Activated CD8-positive, alpha-beta memory T cell treated with anti-CD3 and anti-CD28 coated beads, Interleukin-2, amount 50 U/mL, for 1 hour (primary cell): Measurements from ENCODE around the gene PGLYRP4.

Experiments
- DNase-seq: peaks from one replicate; pipeline ENCODE4 v3.0.0-alpha.2; 2020; ENCODE audit errors: extremely low read depth

Gene PGLYRP4, protein sequence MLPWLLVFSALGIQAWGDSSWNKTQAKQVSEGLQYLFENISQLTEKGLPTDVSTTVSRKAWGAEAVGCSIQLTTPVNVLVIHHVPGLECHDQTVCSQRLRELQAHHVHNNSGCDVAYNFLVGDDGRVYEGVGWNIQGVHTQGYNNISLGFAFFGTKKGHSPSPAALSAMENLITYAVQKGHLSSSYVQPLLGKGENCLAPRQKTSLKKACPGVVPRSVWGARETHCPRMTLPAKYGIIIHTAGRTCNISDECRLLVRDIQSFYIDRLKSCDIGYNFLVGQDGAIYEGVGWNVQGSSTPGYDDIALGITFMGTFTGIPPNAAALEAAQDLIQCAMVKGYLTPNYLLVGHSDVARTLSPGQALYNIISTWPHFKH

DNA sequence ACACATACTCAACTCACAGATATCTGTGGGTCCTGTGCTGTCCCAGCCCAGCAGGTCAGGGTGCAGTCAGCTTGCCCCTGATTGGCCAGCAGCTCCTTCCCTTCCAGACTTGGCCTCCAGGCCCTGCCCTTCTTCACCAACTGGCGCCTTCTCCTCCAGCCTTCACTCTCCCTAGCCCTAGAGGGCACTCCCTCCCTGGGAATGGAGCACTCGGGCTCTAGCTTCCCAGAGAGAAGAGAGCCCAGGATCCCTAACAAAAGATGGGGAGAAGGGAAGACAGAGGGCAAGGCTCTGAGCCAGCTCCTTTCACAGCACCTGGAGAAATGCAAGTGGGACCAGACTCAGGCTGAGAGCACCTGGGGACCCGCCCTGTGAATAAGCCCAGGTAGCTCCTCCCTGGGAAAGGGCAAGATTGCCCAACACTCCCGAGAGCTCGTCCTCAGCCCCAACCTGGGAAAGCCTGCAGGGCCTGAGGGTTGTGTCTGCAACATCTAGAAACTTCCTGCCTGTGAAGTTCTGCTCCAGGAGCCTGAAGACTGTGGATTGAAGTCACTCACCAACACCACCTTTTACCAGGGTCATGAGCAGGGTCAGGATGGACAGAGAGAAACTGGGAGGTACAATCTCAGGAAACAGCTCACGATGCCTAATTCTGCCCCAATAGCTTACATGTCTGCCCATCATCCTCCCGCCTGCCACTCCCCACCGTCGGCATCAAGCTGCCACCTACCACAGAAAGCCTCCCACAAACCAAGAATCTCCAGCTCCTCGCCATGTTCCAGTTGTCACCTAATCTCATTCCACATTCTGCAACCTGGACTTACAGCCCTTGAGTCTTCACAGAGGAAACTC, at the start of gene PGLYRP4:
Gene PGLYRP4 (minus strand): TSS at position 331 of the 852 bp plus-strand sequence. CDS start 909 bp downstream, outside the sequence.
- DNase-seq = no peak

DNA sequence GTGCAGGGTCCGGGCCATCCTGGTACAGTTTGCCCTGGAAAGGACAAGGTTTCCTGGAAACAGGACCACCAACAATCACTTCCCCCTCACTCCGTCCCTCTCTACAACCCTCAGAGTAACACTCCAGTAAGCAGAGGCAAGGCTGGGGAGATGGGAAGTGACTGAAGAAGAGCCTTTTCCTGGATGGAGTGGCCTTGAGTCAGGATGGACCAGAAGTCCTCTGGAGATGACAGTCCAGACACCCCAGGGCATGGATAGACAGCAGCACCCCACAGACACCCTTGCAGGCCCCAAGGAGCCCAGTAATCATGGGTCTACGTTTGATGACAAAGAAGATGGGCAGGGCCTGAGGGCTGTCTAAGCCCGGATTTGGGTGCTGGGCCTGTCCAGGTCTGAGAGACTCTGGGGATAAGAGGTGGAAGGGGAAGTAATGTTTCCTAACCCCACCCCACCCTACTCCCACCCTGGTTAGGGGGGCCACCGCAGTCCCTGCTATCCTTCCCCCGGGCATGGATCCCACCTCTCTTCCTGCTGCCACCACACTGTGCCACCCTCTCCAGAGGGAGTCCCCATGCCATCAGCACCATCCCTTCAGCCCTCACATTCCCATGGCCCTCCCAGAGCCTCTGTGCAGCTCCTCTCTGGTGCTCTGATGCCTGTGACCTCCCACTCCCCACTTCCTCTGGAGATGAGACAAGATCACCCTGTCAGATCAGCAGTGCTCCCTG, 49.4 kb upstream of the PGLYRP4 start:
- DNase-seq = no peak

DNA sequence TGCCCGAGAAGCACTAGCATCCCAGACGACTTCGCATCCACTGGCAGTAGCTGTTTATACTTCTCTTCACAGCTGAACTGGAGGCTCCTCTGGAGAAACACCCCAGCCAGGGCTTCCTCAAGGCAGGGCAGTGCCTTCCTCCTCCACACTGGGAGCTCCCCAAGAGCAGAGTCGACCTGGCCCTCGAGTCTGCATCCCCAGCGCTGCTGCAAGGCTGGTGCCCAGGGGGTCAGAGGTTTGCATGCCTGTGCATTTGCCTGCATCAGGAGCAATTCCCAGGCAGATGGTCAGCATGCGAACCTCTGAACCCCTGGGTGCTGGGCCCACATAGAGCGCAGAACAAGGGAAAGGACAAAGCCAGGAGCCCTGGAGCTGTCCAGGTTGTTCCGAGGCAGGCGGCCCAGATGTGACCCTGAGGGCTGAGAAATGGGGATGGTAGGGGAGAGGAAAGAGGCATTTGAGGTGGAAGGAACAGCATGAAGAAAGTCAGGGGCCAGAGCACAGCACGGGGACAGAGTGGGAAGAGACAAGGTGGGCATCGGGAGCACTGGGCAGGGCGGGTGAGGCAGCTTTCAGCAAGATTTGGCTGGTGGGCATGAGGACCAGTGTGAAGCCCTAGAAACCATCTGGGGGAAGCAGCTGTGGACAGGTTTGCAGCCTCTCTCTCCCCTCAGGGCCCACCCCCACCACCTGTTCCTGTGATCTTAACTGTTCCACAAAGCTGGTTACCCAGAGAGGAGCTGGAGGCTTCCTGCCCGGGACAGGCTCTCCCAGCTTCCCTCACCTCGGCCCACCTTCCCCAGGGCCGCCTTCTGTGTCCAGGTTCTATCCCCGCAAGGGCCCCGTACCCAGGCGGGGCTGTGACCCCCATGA, 48.6 kb upstream of the PGLYRP4 start:
- DNase-seq = no peak

DNA sequence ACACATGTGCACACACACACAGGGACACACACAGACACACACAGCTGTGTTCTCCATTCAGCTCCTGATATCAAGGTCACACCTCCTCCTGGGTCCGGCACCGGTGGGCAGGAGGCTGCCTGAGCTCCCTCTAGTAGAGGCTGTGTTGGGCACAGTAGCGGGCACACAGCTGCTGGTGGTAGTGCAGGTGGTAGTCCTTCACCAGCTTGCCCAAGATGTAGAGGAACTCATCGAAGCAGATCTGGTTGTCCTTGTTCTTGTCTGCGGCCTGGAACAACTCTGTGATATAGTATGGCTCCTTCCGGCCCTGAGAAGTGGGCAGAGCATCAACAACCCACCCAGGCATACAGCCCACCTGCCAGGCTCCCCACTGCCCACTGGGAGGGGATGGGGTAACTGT, 47.8 kb upstream of the PGLYRP4 start:
- no peak for DNase-seq

DNA sequence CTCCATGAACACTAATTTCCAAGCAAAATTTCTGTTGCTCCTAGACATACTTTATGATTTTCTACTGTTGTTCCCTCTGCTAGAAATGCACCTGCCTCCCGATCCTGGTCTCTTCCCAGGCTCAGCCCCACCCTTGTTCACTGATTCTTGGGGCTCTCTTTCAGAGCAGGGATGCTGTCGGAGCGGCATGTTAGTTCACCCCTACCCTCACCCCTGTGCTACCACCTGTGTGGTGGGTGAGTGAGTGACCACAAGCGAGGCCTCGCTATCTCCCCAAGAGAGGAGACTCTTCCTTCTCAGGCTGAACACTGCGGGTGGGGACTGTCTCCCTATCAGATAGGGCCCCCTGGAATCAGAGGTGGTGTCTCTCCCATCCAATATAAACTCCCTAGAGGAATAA, 47.1 kb upstream of the PGLYRP4 start:
- DNase-seq = no peak

DNA sequence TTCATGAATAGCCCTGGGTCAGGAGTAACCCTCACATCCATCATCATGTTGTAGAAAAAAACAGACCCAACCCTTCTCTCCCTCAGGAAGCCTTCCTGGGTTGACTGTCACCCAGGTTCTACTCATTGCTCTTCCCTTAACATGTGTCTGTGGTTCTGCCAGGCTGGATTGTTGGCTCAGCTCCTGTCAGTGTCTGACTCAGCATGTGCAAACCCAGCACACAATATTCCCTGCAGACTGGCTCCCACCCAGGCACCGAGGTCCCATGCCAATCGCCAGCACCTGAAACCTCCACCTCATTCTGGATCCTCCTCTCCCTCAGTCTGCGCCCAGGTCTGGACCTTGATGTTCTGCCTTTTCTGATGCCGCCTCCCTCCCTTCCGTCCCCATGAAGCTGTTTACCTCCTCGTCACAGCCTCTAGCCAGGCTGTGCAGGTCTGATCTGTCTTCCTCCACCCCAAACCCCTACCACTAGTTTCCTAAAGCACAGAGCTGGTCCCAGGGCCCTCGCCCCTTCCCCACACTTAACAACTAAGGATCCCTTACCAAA, 46.6 kb upstream of the PGLYRP4 start:
- DNase-seq = no peak

DNA sequence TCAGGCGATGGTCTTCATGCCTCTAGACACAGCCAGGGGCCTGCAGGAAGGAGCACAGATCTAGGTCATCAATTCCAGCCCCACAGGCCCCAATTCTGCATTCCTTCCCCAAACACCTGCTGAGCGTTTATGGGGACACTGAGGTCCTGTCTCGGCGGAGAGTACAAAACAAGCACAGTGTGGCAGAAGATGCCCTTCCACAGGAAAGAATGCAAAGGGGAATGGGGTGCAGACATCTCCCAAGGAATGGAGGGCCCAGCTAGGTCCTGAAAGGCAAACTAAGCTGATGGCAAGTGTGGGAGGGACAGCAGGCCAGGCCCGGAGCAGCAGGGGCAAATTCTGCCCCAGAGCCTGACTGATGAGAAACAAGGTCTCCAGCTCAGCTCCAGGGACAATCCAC, 45.8 kb upstream of the PGLYRP4 start:
- no peak for DNase-seq

DNA sequence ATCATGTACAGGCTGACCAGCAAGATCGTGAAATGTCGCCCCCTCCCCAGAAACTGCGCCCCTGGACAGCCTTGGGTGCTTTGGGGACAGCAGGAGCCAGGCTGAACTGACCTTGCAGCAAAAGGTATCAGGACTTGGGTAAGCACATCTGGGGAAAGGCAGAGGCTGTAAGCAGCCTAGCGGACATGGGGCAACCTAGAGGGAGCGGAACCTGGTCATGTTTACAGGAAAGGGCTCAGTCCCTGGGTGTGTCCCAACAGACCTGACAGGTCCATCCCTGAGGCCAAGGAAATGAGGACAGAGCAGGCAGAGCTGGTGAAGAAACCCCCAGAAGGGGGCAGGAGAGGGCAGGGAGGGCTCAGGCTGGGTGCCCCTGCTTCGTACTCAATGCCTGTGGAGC, 45.3 kb upstream of the PGLYRP4 start:
- DNase-seq = no peak

DNA sequence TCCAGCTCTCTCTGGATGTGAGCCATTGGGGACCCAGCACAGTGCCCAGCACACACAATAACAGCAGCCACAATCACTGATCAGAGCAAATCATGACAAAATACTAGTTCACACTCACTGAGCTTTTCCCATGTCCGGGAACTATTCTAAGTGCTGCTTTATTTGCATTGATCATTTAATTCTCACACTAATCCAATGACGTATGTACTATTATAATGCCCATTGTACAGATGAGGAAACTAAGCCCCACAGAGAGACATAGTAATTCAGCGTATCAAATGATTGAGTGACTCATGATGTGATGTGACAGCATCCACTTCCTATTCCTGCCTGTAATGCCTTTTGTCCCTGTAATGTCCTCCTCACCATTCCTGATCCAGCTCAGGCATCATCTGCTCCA, 44.2 kb upstream of the PGLYRP4 start:
- no peak for DNase-seq

DNA sequence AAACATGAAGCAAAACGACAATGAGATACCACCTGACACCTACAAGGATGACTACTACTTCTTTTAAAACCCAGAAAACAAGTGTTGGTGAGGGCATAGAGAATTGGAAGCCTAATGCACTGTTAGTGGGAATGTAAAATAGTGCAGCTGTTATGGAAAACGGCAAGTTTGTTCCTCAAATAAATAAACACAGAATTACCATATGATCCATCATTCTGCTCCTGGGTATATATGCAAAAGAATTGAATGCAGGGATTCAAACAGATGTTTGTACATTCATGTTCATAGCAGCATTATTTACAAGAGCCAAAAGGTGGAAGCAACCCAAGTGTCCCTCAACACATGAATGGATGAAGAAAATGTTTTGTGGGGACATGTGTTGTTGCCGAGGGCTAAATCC, 43.6 kb upstream of the PGLYRP4 start:
- DNase-seq = no peak

DNA sequence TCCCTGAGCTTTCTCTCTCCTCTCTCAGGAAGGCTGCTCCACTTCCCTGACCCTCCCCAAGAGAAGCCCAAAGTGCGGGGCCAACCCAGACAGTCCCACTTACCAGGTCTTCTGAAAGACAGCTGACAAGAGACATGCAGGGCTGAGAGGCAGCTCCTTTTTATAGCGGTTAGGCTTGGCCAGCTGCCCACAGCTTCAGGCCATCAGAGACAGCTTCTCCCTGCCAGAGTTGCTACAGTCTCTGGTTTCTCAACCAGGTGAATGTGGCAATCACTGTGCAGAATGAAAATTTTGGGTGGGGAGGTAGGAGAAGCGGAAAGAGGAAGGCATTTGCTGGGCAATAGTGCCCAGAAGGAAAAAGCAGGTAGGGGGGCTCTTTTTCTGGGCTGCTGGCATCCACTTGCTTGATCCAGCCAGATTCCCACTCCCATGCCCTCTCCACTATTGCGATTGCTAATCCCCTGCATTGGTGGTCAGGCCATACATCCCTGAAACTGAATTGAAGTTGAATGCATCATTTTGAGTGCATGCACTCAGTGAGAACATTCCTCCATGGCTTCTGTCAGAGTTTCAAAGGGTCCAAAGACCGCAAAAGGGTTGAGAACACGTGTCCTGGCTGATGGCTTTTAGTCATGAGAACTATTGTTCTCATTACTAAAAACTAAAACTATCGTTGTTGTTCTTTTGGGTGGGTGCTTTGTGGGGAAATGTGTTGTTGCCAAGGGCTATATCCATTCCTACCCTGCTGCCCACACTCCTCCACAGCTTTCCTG, 42.5 kb upstream of the PGLYRP4 start, which contains the start of gene S100A8:
Gene S100A8 (minus strand): TSS at position 136 of the 773 bp plus-strand sequence. CDS start 538 bp downstream, outside the sequence.
- DNase-seq = no peak

DNA sequence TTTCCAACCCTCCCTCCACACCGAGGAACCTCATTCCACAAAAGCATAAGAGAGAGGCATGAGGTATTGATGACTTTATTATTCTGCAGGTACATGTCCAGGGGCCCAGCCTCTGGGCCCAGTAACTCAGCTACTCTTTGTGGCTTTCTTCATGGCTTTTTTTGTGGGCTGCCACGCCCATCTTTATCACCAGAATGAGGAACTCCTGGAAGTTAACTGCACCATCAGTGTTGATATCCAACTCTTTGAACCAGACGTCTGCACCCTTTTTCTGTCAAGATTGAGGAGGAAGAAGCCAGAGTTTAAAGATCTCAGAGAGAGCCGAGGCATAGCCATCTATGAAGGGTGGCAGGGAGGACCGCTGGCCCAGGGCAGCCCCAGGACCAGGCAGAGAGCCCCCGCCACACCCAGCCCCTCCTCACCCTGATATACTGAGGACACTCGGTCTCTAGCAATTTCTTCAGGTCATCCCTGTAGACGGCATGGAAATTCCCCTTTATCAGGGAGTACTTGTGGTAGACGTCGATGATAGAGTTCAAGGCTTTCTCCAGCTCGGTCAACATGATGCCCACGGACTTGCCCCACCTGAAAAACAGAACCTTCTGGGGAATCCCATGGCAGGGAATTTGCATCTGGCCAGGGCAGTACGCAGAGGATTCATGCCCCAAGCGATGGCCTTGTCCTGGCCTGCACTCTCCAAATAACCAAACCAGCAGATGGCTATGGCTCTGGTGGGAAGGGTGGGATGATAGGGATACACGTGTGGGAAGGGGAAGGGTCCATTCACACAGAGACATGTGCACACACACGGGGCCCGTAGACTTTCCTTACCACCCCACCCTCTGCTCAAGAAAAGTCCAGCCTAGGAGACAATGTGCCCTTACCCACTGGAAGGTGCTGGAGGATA, 41.6 kb upstream of the PGLYRP4 start:
- no peak for DNase-seq

DNA sequence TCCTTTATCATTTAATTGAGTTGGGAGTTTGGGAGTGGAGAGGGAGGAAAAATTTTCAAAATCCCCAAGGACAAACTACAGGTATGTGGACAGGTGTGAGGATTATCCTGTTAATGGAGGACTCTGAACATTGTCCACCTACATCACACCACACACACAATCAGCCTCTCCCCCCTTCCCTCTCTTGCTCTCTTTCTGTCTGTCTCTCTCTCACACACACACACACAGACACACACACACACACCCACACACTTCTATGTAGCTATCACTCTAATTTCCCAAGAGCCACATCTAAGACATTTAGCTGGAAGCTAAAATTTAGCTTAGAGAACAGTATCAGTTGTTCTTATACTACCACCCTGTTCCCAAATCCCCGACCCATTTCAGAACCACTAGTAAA, 40.8 kb upstream of the PGLYRP4 start:
- no peak for DNase-seq

DNA sequence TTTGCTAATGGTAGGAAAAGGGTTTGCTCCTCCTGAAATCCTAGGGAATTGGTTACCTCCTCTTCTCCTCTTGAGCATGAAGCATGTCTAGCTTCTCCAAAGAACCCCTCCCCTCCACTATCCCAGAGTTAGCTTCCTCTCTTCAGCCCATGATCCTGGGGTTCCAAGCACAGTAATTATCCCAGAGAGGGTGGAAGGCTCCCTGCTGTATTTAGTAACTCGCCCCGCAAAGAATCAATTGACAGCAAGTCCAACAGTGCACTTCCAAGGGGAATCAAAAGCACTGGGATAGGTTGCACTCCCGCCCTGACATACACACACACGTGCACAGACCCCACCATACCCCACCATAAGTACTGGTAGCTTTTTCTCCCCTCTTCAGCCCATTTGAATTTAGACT, 39.1 kb upstream of the PGLYRP4 start:
- DNase-seq = no peak

DNA sequence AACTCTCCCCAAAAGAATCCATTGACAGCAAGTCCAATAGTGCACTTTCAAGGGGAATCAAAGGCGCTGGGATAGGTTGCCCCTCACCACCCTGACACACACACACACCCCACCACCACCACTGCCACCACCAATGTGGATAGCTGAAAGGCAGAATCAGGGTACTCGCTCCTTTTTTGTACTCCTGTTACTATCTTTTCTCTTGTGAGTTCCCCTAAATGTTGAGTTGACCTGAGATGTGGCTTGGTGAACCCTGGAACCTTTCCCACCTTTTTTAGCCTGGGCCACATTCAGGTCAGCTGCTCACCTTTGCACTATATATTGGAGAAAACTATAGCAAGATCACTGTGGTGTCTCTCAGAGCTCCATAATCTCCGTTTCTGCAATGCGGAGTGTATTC, 38.4 kb upstream of the PGLYRP4 start:
- DNase-seq = no peak

DNA sequence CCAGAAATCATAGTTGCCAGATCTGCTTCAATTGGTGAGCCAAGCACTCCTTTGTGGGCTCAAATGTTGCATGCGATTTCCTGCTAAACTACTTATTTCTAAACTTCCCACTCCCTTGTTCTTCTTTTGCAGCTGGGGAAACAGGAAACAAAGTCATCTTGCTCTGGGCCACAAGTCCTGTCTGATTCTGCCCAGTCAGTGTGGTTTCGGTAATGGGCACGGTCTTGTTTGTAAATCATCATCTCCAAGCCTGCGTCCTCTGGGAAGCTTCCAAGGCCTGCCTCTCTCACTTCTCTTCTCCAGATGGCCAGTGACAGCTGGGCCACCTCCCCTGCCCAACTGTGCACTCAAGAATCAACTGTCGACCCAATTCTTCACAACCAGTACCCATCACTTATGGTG, 37.9 kb upstream of the PGLYRP4 start:
- DNase-seq = no peak

DNA sequence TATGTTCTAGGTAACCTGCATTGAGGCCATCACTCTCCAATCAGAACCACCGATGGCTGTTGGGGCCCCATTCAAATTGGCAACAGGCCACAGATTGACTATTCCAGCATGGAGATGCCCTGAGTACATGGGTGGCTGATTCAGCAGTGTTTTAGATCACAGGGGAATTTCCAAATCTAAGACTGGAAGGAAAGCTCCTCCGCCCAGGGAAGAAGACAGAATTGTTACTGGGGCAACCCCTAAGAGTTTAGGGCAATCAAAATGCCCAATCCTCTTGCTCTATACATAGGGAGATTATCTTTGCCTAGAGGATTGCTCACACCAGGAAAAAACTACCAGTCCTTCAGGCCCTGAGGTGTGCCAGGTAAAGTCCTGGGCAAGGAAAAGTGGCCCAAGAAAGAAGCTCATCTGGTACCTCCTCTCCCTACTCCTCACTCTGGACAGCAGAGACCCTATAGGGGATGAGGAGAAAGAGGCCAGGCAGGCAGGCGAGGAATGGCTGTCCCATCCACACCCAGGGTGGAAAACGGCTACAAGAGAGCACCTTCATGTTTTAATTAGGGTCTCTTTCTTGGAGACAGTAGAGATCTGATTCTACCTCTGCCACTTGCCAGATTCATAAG, 36.4 kb upstream of the PGLYRP4 start:
- no peak for DNase-seq

DNA sequence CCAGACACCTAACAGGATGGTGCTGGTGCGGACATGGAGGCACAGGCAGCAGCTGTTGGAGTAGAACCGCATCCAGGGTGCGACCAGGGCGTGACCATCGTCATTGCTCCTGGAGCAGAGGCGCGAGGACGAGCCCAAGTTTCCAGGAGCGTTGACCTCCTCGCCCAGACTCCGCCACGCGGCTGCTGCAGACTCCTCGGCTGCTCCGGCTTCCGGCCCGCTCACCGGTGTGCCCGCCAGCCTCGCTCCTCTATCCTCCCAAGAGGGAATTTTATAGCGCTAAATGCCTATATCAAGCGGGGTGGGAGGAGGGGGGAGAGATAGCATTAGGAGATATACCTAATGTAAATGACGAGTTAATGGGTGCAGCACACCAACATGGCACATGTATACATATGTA, 32.1 kb upstream of the PGLYRP4 start:
- DNase-seq = no peak

DNA sequence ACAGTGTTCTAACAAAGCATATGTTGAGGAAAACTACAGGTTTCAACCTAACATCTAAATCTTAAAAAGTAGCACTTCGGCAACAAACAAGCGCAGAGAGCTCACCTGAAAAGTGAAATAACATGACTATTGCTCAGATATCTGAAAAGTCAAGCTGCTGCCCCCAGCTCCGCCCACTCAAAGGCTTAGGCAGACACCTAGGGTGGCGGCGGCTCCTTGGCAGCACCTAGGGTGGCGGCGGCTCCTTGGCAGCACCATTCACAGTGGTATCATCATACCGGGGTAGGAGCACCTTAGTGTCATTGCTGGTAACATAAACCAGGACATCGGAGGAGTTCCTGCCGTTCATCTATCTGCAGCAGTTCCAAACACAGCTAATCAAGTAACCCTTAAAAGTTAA, 30.9 kb upstream of the PGLYRP4 start:
- no peak for DNase-seq
